GM19023 (cell line): Measurements from ENCODE around the gene CRP.
"Not testable (repeated sequence)": the region's sequence is repeated elsewhere in the genome, so short reads cannot be mapped to it uniquely, and the experiment has no call there.

Experiments used
- ATAC-seq: cut with Tn5 transposase; IDR thresholded peaks from one replicate; pipeline ENCODE4 v1.9.1; 2021; ENCODE audit warnings: mild to moderate bottlenecking, moderate library complexity; ENCODE audit not compliant: unreplicated experiment

The CRP gene

DNA sequence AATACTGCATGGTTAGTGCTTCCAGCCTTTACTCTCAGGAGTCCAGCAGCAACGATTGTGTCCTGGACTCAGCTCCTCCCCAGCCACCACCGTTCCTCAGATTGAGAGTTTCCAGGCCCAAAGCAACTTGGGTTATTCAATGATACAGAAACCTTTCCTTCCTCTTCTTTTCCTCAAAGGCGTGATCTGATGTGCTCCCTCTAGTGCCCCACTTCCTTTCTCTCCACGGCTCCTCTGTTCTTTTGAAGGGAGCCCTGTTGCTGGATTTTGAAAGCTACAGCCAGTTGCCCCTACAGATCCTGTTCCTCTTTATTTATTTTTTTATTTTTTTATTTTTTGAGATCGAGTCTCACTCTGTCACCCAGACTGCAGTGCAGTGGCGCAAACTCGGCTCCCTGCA is 14.1 kb downstream of the CRP start:
- no peak for ATAC-seq

DNA sequence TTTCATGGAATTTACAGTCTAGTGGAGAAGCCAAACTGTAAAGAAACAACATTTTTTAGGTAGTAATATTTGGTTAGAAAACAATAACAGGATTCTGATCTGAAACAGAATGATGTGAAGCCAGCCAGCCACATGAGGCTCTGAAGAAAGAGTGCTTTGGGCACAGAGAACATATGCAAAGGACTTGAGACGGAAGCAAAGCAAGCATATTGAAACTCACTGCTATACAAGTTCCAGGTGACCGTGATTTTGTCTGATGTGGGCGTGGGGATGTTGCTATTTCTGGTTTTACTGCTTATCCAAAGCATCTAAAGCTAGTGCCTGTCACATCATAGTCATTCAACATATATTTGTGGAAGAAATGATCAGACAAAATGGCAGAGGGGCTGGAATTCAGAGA is 14.7 kb downstream of the CRP start:
- ATAC-seq: no peak

DNA sequence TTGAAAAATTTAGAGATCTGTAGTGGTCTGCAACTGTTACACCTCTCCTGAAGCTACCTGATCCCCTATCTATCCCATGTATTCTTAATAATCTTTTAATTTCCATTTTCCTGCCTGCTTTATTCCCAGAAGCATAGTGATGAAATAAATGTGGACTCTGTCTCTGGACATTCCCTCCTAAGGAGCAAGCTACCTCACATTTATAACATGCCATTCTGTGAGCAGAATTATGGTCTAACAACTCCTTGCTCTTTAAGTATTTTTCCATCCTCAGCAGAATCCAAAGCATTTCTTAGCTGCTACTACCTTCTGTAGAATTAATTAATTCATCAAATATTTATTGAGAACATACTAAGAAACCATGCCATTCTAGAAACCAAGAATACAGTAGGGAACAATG is 15.1 kb downstream of the CRP start:
- ATAC-seq: no peak

- no peak for ATAC-seq
These were observed 26.9 kb downstream of the CRP start for GRCh38 chr1:159687511-159687910.

DNA sequence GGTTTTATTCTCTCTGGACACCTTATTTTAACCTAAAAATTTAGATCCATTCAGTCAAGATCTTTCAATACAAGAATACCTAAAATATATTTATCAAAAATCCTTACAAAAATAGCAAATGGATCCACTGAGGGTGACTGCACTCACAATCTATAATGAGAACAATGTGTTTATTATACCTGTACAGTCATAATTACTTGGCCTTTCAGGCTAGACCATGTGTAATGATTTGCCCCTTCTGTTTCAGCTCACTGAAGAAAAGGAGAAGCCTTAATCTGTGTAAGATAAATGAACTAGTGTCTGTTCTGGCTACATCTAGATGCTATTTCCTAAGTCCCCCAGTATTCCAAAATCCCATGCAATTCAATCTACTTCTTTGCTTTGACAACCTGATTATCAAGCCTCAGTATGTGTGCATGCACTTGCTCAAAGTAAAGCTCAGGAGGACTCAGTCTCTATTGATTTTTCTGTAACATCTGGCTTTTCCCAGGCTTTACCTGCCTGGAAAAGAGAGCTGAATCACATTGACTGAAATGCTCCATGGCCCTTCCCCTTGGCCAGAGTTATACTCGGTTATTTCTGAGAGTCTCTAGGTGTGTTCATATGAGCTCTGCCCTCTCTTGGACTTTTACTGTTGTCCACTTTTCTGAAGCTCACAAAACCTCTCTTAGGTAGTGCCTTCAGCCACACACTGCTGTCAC is 27.6 kb downstream of the CRP start:
- no peak for ATAC-seq

GRCh38 chr1:159678939-159679338 is 35.5 kb downstream of the CRP start:
- ATAC-seq: no peak

DNA sequence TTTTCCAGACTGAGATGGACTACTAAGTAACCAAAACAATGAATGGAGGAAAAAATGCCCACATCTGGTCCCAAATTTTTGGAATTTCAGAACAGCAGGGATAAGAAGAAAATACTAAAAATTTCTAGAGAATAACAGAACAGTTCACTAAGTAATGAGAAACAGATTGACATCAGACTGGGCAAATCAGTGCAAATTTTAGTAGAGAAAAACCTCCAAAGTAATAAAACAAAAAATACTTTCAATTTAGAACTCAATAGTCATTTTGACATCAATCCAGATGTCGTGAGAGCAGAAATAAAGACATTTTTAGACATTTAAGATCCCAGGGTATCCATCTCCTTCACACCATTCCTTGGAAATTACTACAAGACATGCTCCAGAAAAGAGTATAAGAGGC is 39.3 kb downstream of the CRP start:
- ATAC-seq: no peak

DNA sequence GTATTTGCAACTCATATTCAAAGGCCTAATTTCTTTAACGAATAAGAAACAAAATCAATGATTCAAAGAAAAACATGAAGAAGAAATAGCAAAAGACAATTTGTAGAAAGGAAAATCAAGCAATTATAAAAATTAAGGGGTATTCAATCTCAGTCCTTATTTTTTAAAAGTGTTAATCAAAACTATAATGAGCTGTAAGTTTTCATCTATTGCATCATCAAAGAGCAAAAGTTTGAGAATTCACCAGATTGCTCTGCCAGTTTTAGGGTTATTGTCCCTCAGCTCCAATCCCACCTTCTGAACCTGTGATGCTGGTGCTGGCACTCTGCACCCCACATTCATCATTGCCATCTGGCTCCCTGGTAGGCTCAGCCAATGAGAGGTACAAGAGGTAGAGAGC is 42.0 kb downstream of the CRP start:
- not testable (repeated sequence) for ATAC-seq

GRCh38 chr1:159669338-159669737 is 45.1 kb downstream of the CRP start:
- ATAC-seq: no peak

GRCh38 chr1:159668739-159669138 is 45.6 kb downstream of the CRP start:
- ATAC-seq: no peak

DNA sequence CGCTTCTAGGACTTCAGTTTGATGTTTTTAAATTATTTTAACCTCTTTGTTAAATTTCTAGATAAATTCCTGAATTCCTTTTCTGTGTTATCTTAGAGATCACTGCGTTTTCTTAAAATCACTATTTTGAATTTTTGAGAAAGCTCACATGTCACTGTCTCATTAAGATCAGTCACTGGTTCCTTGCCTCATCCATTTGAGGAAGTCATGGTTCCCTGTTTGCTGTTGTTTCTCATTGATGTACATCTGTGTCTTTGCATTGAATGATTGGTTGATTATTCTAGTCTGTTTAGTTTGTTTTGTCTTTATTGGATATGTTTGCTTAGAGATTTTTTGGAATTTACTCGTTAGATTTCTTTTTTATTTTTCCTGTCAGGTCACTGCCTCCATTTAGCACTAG is 50.1 kb downstream of the CRP start:
- ATAC-seq: no peak

DNA sequence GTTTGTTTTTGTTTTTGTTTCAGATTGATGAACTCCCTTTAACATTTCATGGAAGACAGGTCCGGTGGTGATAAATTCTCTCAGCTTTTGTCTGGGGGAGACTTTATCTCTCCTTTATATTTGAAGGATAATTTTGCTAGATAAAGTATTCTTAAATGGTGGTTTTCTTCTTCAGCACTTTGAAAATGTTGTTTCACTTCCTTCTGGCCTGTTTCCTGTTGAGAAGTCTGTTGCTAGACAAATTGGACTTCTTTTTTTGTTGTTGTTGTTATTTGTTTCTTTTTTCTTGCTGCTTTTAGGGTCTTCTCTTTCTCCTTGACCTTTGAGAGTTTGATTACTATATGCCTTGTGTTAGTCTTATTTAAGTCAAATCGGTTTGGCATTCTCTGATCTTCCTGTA is 50.8 kb downstream of the CRP start:
- ATAC-seq: no peak
